C4-2B (cell line): ENCODE measurements around the gene LRP11.

Experiments used
- CTCF ChIP-seq: fragments of 450-650 bp; conservative IDR thresholded peaks from 2 replicates; pipeline ENCODE4 v1.5.1; 2017; ENCODE audit warnings: mild to moderate bottlenecking
- ZFX ChIP-seq: fragments of 450-650 bp; IDR thresholded peaks from 2 replicates; pipeline ENCODE4 v1.6.1; 2017

- TF ChIP-seq CTCF, result no peak
- no peak for TF ChIP-seq ZFX
Measured at GRCh38 chr6:149771185-149771584, 93.0 kb downstream of the LRP11 start.
